Smooth muscle cell (in vitro differentiated cells): ENCODE measurements around the gene RETSAT. TPM values are rescaled to one million over a fixed set of nuclear protein-coding genes. Genes with fewer than 3 reads are reported as not detected.
"Not testable (repeated sequence)": the region's sequence is repeated elsewhere in the genome, so short reads cannot be mapped to it uniquely, and the experiment has no call there.

Experiments
- DNase-seq: peaks from one replicate; lab custom pipeline; 2025; ENCODE audit not compliant: unreplicated experiment; lab: John Stamatoyannopoulos, UW
- H2AFZ ChIP-seq: fragments of 200-600 bp; sonication (generic); 2 replicates; pipeline ENCODE4 v1.6.0; 2016; ENCODE audit warnings: antibody characterized with exemption, low read depth, mild to moderate bottlenecking
- H3F3A ChIP-seq: fragments of 200-600 bp; sonication (generic); 2 replicates; pipeline ENCODE4 v1.6.0; 2017; ENCODE audit warnings: antibody characterized with exemption, low read depth
- H3K27ac ChIP-seq: fragments of 200-600 bp; sonication (generic); 2 replicates; pipeline ENCODE4 v1.5.1; 2016; ENCODE audit warnings: low read depth, mild to moderate bottlenecking
- H3K27me3 ChIP-seq: fragments of 200-600 bp; sonication (generic); 2 replicates; pipeline ENCODE4 v1.6.1; 2016; ENCODE audit warnings: low read depth, mild to moderate bottlenecking
- H3K36me3 ChIP-seq: fragments of 200-600 bp; sonication (generic); 2 replicates; pipeline ENCODE4 v1.5.1; 2016; ENCODE audit warnings: low read depth
- H3K4me1 ChIP-seq: fragments of 200-600 bp; sonication (generic); 2 replicates; pipeline ENCODE4 v1.5.1; 2016; ENCODE audit warnings: low read depth
- H3K4me2 ChIP-seq: fragments of 200-600 bp; sonication (generic); 2 replicates; pipeline ENCODE4 v1.6.0; 2016; ENCODE audit warnings: mild to moderate bottlenecking
- H3K4me3 ChIP-seq: fragments of 200-600 bp; sonication (generic); 2 replicates; pipeline ENCODE4 v1.5.1; 2016; ENCODE audit warnings: mild to moderate bottlenecking
- H3K79me2 ChIP-seq: fragments of 200-600 bp; sonication (generic); 2 replicates; pipeline ENCODE4 v1.6.0; 2016; ENCODE audit warnings: low read depth, mild to moderate bottlenecking
- H3K9ac ChIP-seq: fragments of 200-600 bp; sonication (generic); 2 replicates; pipeline ENCODE4 v1.6.0; 2016; ENCODE audit warnings: low read depth
- H3K9me3 ChIP-seq: fragments of 200-600 bp; sonication (generic); replicated peaks from 2 replicates; pipeline ENCODE4 v1.5.1; 2016; ENCODE audit warnings: low read depth
- H4K20me1 ChIP-seq: fragments of 200-600 bp; sonication (generic); 2 replicates; pipeline ENCODE4 v1.6.0; 2016; ENCODE audit warnings: low read depth
- CTCF ChIP-seq: fragments of 200-600 bp; sonication (generic); IDR thresholded peaks from 2 replicates; pipeline ENCODE4 v1.5.1; 2017; ENCODE audit warnings: borderline replicate concordance, mild to moderate bottlenecking, antibody characterized with exemption; ENCODE audit not compliant: insufficient read depth, poor library complexity, severe bottlenecking
- WGBS: methylation state at CpG from one replicate; pipeline ENCODE4 v1.1.7; 2016; ENCODE audit warnings: low lambda C conversion rate; 5-methylcytosine and 5-hydroxymethylcytosine counted together
- polyA plus RNA-seq: library from polyadenylated mRNA; unstranded; fragments of >200 nt; fragmentation: Nextera tagmentation; extraction: Ambion mirVana; gene quantifications from 2 replicates; pipeline ENCODE4 v1.2.1, GENCODE V29; 2016
- total RNA-seq: library from RNA; depleted of rRNA; stranded (reverse); fragments of >200 nt; gene quantifications from 2 replicates; pipeline ENCODE4 v1.2.3, GENCODE V29; 2014

Gene RETSAT
- total and polyA plus RNA-seq, 2 experiments from 2014 or later: 17.9 to 29.9 TPM

GRCh38 chr2:85318222-85319074 is 35.9 kb downstream of the RETSAT start:
- Histone ChIP-seq H3K4me2 (peak overlapping the region; percentile 68), H3F3A (peaks cover 35% of the 10 kb centered on the region), H3K9ac (no peak overlapping the region), H3K4me3 (no peak overlapping the region), H3K27me3 (no peaks in the 10 kb centered on the region), H3K79me2 (peaks cover 29% of the 10 kb centered on the region), H3K27ac (peak overlapping the region; percentile 84), H4K20me1 (peaks cover 57% of the 10 kb centered on the region), H3K36me3 (peaks cover 6% of the 10 kb centered on the region), H3K9me3 (no peaks in the 10 kb centered on the region), H2AFZ (no peak overlapping the region), H3K4me1 (peaks cover 3% of the 10 kb centered on the region)
- peak; percentile 15 for DNase-seq
- TF ChIP-seq CTCF: no peak
- 43% methylated on average over 11 of the region's 11 CpGs for WGBS

GRCh38 chr2:85315921-85316320 is 38.4 kb downstream of the RETSAT start:
- not testable (repeated sequence) for H3K27me3 ChIP-seq, H3K9ac ChIP-seq, H3K27ac ChIP-seq, H3K4me3 ChIP-seq, H2AFZ ChIP-seq, H3K4me1 ChIP-seq, H3K36me3 ChIP-seq, DNase-seq, H3K9me3 ChIP-seq, H3K4me2 ChIP-seq
- peaks cover 27% of the 10 kb centered on the region for H3F3A ChIP-seq
- peaks cover 12% of the 10 kb centered on the region for H3K79me2 ChIP-seq
- WGBS: 91% methylated on average over 5 of the region's 5 CpGs
- H4K20me1 ChIP-seq: peaks cover 34% of the 10 kb centered on the region

GRCh38 chr2:85314884-85315242 is 39.5 kb downstream of the RETSAT start:
- H3K9me3 ChIP-seq: no peaks in the 10 kb centered on the region

GRCh38 chr2:85312404-85312803 is 41.9 kb downstream of the RETSAT start:
- Histone ChIP-seq H3K27ac (no peak overlapping the region), H4K20me1 (peaks cover 4% of the 10 kb centered on the region)
- 96% methylated on average over 7 of the region's 7 CpGs for WGBS

More at GRCh38 chr2:85314884-85315242, 39.5 kb downstream of the RETSAT start:
- Histone ChIP-seq H3K9ac (no peak overlapping the region), H3K36me3 (no peaks in the 10 kb centered on the region), H3K27ac (no peak overlapping the region), H3K4me1 (peaks cover 3% of the 10 kb centered on the region), H3F3A (peaks cover 17% of the 10 kb centered on the region), H3K4me2 (no peak overlapping the region), H2AFZ (no peak overlapping the region), H3K79me2 (peaks cover 6% of the 10 kb centered on the region), H4K20me1 (peaks cover 27% of the 10 kb centered on the region), H3K27me3 (no peaks in the 10 kb centered on the region), H3K4me3 (no peak overlapping the region)
- DNase-seq: no peak
- WGBS: 95% methylated on average over 10 of the region's 10 CpGs
- TF ChIP-seq CTCF: no peak

More at GRCh38 chr2:85312404-85312803, 41.9 kb downstream of the RETSAT start:
- H3K27me3 ChIP-seq: no peaks in the 10 kb centered on the region
- H3K9ac ChIP-seq: no peak overlapping the region
- DNase-seq: no peak
- H3K4me3 ChIP-seq: no peak overlapping the region
- no peaks in the 10 kb centered on the region for H3K36me3 ChIP-seq
- H3K79me2 ChIP-seq: peaks cover 4% of the 10 kb centered on the region
- no peaks in the 10 kb centered on the region for H3K4me1 ChIP-seq
- H3K4me2 ChIP-seq: no peak overlapping the region
- H3K9me3 ChIP-seq: no peaks in the 10 kb centered on the region
- no peak for TF ChIP-seq CTCF
- peaks cover 4% of the 10 kb centered on the region for H3F3A ChIP-seq
- no peak overlapping the region for H2AFZ ChIP-seq
